NCI-H748 (cell line): ENCODE data around the gene PPM1J.
A peak's percentile ranks its signal among the peaks of the same experiment; 100 is the strongest.

Experiments used
- DNase-seq: peaks from one replicate; lab custom pipeline; 2025; ENCODE audit not compliant: unreplicated experiment; lab: John Stamatoyannopoulos, UW

PPM1J gene

DNA sequence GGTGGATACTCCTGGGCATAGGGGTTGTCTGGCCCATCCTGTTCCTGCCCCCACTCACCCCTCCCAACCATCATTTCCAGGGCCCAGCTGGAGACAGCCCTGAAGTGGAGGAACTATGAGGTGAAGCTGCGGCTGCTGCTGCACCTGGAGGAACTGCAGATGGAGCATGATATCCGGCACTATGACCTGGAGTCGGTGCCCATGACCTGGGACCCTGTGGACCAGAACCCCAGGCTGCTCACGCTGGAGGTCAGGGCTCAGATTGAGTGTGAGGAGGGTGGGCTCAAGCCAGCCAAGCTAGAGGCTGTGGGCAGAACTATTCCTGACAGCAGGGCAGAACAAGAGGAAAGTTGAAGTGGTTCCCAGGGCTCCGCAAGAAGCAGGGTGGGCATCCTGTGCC is 22.5 kb downstream of the PPM1J start:
- DNase-seq = no peak

DNA sequence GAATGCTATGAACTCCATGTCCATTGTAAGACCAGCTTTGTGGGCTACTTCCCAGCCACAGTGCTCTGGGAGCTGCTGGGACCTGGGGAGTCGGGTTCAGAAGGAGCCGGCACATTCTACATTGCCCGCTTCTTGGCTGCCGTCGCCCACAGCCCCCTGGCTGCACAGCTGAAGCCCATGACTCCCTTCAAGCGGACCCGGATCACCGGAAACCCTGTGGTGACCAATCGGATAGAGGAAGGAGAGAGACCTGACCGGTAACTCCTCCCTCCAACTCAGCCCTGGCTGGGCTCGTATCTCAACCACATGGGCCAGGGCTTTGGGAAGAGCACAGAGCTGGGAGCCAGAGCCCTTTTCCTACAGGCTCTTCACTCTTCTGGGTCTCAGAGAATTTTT is 25.3 kb downstream of the PPM1J start:
- no peak for DNase-seq

DNA sequence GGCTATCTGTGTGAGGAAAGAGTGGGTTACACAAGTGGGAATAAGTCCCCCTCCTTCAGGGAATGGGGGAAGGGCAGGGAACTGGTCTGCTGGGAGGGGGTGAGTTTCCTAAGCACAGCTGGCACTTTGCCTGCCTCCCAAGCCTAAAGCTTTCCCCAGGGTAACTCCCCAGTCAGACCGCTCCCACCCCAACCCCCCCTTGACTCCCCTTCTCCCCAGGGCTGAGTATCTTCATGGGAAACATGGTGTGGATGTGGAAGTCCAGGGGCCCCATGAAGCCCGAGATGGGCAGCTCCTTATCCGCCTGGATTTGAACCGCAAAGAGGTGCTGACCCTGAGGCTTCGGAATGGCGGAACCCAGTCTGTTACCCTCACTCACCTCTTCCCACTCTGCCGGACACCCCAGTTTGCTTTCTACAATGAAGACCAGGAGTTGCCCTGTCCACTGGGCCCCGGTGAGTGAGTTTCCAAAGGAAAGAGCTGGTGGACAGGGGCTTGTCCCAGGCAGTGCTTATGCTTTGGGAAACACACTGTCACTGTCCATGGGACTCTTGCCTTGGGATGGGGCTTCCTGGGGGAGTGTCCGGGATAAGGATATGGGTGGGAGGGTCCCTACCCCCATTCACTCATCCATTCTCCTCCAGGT is 25.8 kb downstream of the PPM1J start:
- DNase-seq = no peak

DNA sequence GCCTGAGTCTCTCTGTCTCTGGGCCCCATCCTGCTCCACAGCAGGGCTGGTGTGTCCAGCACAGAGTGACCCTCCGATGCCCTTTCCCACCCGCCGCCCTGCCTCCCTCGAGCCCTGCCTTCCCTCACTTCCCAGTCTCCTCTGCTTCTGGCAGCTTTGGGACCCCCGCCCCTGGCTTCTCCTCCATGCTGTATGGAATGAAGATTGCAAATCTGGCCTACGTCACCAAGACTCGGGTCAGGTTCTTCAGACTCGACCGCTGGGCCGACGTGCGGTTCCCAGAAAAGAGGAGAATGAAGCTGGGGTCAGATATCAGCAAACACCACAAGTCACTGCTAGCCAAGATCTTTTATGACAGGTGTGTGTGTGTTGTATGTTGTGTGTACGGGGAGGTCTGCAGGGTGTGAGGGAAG is 26.3 kb downstream of the PPM1J start:
- DNase-seq = no peak

DNA sequence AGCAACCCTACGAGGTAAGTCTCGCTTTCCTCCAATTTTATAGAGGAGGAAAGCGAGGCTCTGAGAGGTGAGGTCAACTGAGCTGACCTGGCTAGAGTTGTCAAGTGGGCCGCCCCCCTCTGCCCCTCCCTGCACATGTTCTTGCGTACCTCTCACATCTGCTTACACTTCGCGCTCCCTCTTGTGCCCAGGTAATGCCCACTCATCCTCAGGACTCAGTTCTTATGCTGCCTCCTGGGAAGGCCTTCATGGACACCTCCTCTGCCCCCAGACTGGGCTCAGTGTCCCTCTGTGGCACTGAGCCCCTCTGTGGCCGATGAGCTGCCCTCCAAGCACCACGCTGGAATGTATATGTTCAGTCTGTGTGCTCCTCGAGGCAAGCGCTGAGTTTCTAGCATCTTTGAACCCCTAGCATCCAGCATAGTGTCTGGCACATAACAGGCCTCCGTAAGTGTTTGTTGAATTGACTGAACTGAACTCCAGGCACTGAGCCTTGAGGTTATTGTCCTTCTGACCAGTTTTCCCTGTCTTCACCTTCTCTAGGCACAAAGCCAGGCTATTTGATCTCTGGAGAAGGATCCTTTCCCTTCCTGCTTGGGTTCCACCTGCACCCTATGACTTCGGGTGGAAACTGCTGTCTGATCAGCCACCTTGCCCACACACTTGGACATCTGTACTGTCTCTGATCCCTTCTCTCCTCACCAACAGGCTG is 27.2 kb downstream of the PPM1J start:
- DNase-seq = no peak

DNA sequence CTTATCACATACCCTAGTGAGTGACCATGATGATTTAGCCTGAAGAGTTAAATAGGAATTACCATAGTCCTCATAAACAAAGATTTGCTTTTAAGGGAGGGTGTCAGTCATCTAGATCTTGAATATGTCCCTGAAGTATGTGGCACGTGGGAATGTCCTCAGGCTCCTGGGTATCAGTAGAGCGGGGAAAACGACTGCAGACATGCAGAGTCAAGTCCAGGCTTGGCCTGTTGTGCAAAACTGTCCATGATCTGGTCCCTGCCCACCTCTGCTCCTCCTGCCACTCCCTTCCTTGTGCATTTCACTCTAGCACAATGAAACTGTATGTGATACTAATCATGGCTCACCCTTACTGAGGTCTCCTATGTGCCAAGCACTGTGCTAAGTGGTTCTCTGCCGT is 27.8 kb downstream of the PPM1J start:
- no peak for DNase-seq

DNA sequence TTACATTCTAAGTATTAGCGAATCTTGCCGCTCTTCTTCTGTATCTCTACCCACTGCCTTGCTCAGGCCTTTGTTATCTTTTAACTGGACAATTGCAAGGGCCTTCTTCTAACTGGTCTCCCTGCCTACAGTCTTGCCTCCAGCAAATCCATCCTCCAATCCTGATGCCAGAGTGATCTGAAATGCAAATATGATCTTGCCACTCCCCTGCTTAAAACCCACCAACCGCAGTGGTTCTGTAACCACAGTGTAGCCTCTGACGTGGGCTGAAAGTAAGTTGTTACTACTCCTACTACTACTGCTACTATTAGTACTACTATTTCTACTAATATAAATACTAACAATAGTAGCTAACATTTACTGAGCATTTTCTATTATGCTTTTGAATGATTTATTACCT is 28.3 kb downstream of the PPM1J start:
- DNase-seq = no peak

DNA sequence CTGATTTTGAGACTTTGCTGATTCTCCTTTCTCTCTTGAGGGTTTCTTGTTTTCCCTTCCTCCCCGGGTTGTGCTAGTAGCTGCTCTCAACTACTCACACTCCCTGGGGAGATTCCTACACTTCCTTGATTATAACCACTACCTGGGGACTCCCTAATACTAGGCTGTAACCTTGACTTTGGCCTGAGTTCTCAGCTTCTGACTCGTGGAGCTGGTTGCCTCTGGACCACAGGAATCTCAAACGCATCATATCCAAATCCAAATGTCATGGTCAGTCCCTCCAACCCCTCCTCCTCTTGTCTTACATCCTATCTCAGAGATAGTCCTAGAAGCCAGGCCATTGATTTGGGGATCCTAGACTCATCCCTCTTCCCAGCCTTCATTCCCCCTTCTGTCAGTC is 28.7 kb downstream of the PPM1J start:
- no peak for DNase-seq

DNA sequence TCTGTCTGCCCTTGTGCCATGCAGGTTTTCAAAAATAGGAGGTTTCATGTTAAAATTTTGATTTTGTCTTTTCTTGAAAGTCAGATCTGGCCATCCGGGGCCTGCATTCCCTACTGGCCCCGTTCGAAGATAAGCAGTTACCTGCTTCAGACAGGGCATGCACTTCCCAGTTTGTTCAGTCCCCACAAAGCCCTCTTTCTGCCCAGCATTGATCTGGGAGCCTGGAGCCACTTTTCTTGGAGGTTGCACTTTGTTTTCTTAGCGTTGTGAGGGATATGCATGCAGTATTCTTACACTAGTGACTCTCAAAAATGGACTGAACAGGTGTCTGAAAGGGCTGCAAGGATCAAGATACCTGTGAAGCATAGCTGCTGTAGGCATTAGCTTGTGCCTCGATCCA is 29.2 kb downstream of the PPM1J start:
- no peak for DNase-seq

DNA sequence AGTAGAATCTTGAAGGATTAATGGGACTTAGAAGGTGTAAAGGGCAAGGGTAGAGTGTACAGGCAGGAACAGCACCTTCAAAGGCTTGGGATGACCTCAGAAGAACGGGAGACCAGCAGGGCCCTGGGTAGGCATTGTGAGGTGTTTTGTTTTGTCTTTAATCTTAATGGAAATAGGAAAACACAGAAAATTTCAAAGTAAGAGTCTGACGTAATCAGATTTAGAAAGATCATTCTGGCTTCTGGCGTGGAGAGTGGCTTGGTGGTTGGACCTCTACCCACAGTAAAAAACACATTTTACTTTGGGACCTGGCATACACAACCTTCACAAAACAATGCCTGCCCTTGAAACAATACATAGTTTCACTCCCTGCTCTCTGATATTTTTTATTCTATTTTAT is 36.5 kb downstream of the PPM1J start:
- DNase-seq = no peak

DNA sequence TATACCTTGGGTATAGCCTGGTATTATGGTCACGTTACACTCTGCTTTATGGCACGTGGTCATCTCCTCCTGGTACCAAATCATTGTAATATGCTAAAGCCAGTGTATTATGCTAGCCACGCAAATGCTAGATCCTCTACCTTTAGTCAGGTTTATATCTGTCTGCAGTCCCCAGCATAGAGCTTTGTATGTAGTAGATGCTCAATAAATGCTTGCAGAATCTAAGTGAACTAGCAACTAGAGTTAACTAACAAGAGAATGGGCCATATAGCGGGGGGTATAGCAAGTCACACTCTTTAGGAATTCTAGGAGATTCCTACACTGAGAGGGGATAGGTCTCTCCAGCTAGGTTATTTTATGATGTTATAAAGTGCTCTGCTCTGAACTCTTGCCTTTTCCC is 37.6 kb downstream of the PPM1J start:
- no peak for DNase-seq

DNA sequence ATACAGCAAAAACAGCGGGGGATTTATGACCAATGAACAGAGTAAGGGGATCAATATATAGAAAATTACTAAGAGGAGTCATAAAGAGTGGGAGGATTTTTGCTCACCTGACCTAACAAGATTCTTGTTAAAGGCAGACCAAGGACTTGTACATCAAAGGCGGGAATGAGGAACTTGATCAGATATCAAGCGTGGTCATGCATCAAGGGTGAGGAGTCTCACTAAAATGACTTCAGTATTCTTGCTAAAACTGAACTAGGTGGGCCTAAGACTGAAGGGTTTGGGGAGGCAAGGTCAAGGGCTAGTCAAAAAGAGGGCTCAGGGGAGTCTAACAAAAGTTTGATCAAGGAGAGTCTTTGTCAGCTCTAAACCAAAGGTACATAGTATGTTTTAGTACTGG is 38.6 kb downstream of the PPM1J start:
- DNase-seq = no peak

DNA sequence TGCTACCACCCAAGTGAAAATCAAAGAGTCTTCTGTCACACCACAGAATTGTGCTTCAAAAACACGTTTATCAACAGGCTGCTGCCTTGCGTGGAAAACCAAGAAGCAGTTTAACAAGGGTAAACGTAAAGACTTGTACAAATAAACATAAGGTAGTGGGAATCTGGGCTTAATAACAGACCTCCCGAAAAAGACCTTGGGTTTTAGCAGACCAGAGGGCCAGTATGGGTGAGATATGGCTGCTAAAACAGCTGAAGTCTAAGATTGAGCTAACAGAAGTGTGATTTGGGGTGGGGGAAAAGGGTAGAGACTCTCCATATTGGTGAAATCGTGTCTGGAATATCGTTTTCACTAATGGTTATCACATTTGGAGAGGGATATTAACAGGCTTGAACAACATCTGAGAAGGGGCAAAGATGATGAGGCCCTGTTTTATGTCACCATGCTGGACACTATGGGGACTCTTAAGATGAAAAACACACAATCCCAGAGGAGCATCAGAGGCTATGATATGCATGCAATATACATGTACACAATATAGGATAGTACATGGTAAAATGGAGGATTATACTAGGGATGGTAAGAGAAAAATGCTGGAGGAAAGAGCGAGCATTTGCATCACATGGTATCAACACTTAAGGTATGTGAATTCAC is 39.3 kb downstream of the PPM1J start:
- DNase-seq = no peak

DNA sequence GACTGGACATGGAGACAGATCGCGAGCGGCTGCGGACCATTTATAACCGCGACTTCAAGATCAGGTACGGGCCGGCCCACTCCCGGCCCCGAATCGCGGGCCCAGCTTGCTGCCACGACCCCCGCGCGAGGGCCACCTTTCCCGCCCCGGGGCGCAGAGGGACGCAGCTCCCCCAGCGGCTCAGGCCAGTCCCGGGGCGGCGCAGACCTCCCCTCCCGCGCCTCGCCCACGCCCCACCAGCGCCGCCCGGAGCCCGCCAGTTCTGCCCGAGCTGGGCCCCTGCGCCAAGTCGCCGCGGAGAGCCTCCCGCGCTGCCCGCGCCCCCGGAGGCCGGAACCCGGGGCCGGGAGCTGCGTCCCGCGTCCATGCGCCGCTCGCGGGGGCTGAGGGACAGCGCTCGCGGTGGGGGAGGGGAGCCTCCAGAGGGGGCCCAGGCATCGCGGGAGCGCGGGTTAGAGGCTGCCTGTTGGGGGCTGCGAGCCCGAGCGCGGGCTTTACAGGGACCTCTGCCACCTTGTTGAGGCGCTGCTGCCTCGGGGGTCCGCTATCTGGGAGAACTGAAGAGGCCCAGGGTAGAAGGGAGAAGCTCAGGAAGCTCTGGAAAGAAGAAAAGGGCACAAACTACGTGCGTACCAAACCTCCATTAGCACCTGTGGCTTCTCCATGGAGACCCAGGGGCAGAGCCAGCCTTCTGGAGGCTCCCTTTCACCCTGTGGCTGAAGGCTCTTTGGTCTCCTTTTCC is 40.0 kb downstream of the PPM1J start:
- DNase-seq = peak; percentile 70

DNA sequence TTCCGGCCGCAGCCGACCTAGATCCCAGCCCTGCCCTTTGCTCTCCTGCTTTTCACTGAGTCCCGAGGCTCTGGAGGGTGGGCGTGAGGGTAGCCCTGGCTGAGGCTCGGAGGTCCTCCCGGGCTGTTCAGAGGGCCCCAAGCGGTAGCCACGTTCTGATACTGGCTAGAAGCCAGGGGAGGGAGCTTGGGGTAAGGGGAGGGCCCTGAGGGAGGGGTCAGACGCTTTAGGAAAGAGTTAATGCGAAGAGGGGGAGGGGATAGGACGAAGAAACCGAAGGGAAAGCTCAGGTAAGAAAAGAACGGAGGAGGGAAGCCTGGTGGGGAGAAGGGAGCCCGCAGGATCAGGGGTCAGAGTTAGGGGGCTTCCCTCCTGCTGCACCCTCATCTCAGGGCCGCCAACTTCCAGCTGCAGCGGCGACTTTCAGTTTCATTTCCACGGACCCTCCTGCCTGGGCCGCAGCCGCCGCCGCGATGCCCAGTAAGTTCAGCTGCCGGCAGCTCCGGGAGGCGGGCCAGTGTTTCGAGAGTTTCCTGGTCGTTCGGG is 40.6 kb downstream of the PPM1J start, which contains the start of gene MOV10:
MOV10 (plus strand) TSS at position 220 of the 546 bp plus-strand sequence; CDS start at position 474, 254 bp downstream.
- DNase-seq = peak; percentile 76

DNA sequence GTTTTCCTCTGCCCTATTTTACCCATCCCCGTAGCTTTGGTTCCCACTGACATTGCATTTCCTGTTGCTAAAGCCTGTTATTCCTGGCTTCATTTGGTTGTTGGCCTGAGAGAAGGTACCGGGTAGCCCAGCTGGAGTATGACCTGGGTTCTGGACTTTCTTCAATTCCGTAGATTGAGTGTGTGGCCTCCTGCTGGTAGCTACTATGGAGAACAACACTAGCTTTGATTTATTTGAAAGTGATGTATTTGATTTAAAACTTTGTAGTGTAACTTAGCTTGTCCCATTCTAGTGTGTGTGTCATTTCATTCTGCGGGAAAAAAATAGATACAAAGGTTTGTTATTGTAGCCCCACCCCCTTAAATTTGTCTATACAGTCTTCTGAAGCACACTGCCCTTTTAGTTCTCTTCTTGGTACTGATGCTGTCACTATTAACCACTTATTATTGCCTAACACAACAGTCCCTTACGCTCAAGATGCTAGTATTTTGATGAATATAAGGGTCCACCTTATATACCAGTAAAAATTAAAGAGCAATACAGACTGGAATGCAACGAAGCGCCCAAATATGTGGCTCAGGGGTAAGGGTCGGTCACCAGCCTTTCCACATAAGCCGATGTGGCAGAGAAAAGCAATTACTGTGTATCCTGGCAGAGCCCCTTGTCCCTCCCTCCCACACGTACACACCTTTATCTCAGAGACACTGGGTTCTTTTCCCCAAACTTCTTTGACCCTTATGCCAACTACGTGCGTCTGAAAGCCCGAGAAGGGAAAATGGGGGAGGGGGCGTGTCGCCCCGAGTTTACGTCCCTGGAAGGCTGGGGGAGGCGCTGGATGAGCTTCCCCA is 41.3 kb downstream of the PPM1J start:
- DNase-seq = peak; percentile 13

DNA sequence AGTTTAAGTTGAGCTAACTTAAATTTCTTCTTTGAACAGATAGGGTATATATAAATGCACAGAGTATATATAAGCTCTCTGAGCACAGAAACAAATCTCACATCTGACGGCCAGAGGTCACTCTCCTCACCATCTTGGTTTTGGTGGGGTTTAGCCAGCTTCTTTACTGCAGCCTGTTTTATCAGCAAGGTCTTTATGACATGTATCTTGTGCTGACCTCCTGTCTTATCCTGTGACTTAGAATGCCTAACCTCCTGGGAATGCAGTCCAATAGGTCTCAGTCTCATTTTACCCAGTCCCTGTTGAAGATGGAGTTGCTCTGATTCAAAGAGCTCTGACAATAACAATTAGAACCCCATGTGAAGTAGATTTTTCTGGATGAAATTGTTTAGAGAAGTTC is 42.3 kb downstream of the PPM1J start:
- DNase-seq = no peak

DNA sequence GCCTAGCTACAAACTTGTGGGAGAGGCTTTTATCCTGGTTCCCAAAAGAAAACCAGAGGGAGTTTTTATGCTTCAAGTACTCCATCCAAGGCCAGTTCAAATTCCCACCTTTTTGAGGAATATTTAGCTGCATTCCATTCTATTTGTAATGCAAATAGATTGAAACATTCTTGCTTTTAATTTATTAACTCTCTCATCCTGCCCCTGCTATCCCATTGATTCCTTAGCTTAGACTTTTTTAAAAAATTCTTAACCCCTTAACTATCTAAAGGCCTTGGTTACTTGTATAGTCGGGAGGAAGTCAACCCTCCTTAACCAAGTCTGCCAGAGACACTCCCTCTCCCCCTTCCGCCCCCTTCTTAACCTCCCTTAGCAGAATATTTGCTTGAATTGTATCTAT is 43.1 kb downstream of the PPM1J start:
- DNase-seq = no peak

DNA sequence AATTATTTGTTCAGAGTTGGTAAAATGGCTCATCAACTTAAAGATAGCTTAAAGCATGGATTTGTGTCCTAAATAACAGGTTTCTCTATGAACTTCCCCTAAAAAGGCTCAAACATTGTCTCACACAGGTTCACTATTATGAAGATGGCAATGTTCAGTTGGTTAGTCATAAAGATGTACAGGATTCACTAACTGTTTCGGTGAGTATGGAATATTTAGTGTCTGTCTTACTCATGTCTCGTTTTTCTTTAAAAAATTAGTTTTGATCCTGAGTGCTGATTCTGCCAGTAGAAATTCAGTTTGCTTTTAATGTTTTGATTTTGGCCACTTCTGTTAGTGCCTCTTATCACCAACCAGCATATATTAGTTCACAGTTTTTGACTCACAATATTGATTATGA is 48.2 kb downstream of the PPM1J start:
- DNase-seq = no peak

DNA sequence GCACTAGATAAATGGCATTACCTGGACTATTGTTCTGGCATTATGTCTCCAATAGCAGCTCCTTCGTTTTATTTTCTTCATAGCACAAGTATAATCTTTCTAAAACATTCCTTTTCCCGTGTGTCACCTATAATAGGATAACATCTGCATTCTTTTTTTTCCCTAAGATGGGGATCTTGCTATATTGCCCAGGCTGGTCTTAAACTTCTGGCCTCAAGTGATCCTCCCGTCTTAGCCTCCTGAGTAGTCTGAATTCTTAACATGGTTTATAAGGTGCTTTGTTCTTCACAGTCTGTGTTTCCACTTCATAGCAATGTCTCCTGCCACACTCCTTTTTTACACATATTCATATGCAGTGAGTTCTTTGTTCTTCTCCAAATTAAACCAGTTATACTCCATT is 49.3 kb downstream of the PPM1J start:
- DNase-seq = no peak
